ENCODE results near the gene RNF223.

- TF ChIP-seq CTCF (IDR thresholded peaks at IDR 0.05) (no peak), POLR2AphosphoS5 (IDR thresholded peaks at IDR 0.05; ENCODE audit: low read depth, low read length) (no peak), REST (IDR thresholded peaks at IDR 0.05; ENCODE audit: insufficient read depth in 1 of 2, low read depth in 2 of 2, low read length in 1 of 2) (no peak), SIN3A (IDR thresholded peaks at IDR 0.05; ENCODE audit: borderline replicate concordance, insufficient read depth, low read depth, low read length) (no peak)
These were observed 36.5 kb downstream of the RNF223 start for GRCh38 chr1:1037366-1038327.

Data from Panc1 (cell line).